Stimulated activated memory B cell treated with anti-CD40 and anti-IgM and Interleukin-4, amounts not matched to agents 10 μg/mL and 1 μg/mL and 100 μg/mL, for 72 hours (primary cell): Measurements from ENCODE around the gene INSYN2B.
"Not testable (repeated sequence)": the region's sequence is repeated elsewhere in the genome, so short reads cannot be mapped to it uniquely, and the experiment has no call there.

Experiments
- ATAC-seq: fragments of 150-1000 bp; cut with Tn5 transposase; 2 replicates; pipeline ENCODE4 v1.10.0; 2021
- H3K27ac Mint-ChIP-seq: one replicate; pipeline ENCODE4 v1.8.0; 2022; ENCODE audit warnings: mild to moderate bottlenecking, mixed read lengths
- H3K27me3 Mint-ChIP-seq: one replicate; pipeline ENCODE4 v1.8.0; 2022; ENCODE audit warnings: mixed read lengths
- H3K36me3 Mint-ChIP-seq: one replicate; pipeline ENCODE4 v1.8.0; 2022; ENCODE audit warnings: mixed read lengths
- H3K4me1 Mint-ChIP-seq: one replicate; pipeline ENCODE4 v1.8.0; 2022; ENCODE audit warnings: mixed read lengths
- H3K4me3 Mint-ChIP-seq: one replicate; pipeline ENCODE4 v1.8.0; 2022; ENCODE audit warnings: mild to moderate bottlenecking, moderate library complexity, mixed read lengths
- H3K9me3 Mint-ChIP-seq: one replicate; pipeline ENCODE4 v1.8.0; 2022; ENCODE audit warnings: mixed read lengths

The INSYN2B gene

DNA sequence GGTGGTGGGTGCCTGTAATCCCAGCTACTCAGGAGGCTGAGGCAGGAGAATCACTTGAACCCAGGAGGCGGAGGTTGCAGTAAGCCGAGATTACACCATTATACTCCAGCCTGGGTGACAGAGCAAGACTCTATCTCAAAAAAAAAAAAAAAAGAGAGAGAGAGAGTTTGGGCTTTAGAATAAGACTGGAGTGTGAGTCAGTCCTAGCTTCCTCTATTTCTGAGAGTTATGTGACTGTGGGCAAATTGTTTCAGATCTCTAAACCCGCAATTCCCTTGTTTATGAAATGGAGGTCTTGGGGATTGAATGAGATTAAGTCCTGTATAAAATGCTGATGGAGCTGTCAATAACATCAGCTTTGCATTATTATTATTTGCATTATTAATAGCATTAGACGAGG, 27.1 kb downstream of the INSYN2B start:
- H3K27me3 Mint-ChIP-seq, H3K4me3 Mint-ChIP-seq, H3K9me3 Mint-ChIP-seq, H3K27ac Mint-ChIP-seq: not testable (repeated sequence)
- H3K36me3 Mint-ChIP-seq: peaks cover 45% of the 10 kb centered on the region
- peak; percentile 60 for ATAC-seq
- H3K4me1 Mint-ChIP-seq: peaks cover 16% of the 10 kb centered on the region

DNA sequence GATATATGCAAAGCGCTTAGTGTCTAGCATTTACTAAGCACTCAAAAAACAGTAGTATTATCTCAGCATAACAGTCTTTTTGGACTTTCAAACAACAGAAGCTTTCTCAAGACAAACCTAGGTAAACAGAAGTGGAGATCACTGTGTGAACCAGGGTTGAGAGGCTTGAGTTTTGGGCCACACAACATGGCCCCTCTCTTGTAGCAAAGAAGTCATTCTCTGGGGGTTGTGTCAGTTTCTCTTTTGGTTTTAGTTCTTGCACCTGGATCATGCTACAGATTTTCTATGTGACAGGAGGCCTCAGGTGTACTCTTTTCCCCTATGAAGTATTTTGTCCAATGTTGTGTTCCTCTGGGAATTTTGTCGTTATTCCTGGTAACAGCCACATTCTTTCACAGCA, 30.0 kb downstream of the INSYN2B start:
- Mint-ChIP-seq H3K4me1 (peaks cover 21% of the 10 kb centered on the region), H3K27me3 (no peaks in the 10 kb centered on the region), H3K9me3 (no peaks in the 10 kb centered on the region), H3K27ac (no peak overlapping the region), H3K36me3 (peaks cover 71% of the 10 kb centered on the region), H3K4me3 (no peak overlapping the region)
- no peak for ATAC-seq

DNA sequence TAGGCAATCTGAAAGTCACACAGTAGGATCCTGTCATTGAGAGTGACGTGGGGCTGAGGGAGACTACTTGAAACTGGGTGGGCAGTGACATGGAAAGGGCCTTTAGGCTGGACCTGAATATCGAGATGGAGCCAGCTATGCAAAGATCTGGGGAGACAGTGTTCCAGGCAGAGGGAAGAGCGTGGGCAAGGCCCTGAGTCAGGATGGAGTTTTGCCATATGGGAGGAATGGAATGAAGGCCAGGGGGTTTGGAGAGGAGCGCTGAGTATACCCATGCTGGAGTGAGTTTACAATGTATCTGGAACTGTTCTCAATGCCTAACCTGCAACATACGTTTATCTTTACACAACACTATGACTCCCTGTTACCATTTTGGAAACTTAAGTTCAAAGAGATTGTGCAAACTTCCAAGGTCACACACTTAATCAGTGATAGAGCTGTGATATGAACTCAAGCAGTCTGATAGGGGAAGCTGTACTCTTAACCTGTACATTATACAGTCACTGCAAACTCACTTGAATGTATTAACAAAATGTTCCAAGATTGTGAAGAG, 33.5 kb downstream of the INSYN2B start:
- no peaks in the 10 kb centered on the region for H3K9me3 Mint-ChIP-seq
- H3K27me3 Mint-ChIP-seq: no peaks in the 10 kb centered on the region
- H3K4me1 Mint-ChIP-seq: peaks cover 19% of the 10 kb centered on the region
- H3K27ac Mint-ChIP-seq: no peak overlapping the region
- ATAC-seq: no peak
- peaks cover 54% of the 10 kb centered on the region for H3K36me3 Mint-ChIP-seq
- H3K4me3 Mint-ChIP-seq: no peak overlapping the region

DNA sequence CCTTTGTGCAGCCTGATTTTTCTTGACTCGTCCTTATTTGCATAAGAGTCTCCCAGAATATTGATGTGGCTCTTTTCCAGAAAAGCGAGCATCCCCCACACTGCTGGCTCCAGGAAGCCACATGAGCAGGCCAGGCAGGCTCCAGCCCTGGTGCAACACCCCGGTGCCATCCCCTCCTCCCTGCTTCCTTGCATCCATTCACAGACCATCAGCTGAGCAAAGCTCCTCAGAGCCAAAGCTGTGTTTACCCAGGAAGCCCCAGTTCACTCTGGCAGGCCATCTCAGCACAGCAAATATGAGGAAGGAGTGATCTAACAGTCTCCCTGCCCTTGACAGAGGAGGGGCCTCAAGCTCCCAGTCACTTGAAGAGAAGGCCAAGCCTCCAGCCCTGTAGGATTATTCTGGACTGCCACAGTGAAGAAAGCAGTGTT, 34.4 kb downstream of the INSYN2B start:
- Mint-ChIP-seq H3K4me1 (peaks cover 27% of the 10 kb centered on the region), H3K4me3 (no peak overlapping the region), H3K36me3 (peaks cover 48% of the 10 kb centered on the region), H3K27ac (peak overlapping the region; percentile 16), H3K27me3 (no peaks in the 10 kb centered on the region), H3K9me3 (no peaks in the 10 kb centered on the region)
- no peak for ATAC-seq

DNA sequence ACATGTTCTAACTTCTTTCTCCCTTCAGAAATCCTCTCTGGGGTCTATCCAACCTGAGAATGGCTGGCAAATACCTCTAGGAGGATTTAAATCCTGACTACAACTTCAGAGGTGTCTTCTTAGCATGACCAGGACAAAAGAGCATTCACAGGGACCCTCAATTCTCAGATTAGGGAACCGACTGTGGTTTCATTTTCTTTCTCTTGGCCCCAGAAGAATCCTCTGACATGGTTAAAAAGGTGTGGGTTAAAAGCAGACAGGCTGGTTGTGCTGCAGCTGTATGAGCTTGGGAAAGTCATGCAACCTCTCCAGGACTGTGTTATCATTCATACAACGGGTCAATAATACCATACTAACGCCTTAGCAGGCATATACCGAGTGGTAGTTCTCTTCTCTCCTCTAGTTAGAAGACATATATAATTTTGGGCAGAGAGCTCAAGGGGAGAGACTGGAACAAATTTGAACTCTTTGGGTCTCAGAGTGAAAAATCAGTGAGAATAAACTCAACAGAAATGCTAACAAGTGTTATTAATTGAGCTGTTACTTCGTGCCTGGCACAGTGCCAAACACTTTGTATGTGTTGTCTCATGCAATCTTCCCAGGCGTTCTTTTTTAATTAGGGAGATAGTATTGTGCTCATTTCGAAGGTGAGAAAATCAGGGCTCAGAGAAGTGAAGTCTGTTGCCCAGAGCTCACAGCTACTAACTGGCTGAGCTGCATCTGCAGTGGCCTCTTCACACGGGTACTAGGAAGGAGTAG, 35.2 kb downstream of the INSYN2B start:
- Mint-ChIP-seq H3K4me1 (peaks cover 27% of the 10 kb centered on the region), H3K27ac (peak overlapping the region; percentile 53), H3K4me3 (no peak overlapping the region), H3K27me3 (no peaks in the 10 kb centered on the region), H3K36me3 (peaks cover 41% of the 10 kb centered on the region), H3K9me3 (no peaks in the 10 kb centered on the region)
- ATAC-seq: no peak

DNA sequence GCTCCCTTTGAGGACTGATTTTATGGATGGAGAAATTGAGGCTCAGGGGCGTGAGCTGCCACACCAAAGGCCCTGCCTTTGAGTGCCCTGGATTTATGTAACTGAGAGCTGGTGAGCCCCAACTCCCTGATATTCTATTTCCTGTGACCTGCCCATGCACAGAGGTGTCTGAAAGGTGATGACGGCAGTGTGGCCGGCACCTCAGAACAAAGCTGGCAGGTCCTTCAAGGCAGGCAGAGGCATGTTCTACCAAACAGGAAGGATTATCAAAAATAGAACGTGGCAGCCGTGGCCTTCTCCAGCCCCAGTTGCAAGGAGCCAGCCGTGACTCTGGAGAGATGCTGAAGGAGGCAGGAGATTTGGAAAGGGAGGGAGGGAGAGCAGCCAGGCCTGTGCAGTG, 36.2 kb downstream of the INSYN2B start:
- Mint-ChIP-seq H3K27me3 (no peaks in the 10 kb centered on the region), H3K36me3 (peaks cover 34% of the 10 kb centered on the region), H3K4me3 (no peak overlapping the region), H3K27ac (peak overlapping the region; percentile 53), H3K4me1 (peaks cover 27% of the 10 kb centered on the region), H3K9me3 (no peaks in the 10 kb centered on the region)
- no peak for ATAC-seq

DNA sequence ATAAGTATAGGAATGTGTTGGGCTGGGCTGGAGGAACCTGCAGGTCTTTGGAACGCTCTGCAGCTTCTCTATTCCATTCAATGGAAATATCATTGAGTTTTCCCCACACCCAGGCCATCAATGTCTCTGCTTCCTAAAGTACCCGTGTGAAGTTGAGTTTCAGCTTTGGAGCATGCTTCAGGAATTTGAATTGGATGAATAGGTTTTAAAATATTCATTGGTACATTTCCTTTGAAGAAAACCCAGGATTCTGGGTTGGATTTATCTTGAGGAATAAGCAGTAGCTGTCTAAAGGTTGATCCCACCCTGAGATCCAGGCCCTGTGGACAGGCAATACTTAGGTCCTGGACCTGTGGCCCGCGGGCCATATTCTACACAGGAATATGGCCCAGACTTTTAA, 37.3 kb downstream of the INSYN2B start:
- Mint-ChIP-seq H3K27me3 (no peaks in the 10 kb centered on the region), H3K4me1 (peaks cover 21% of the 10 kb centered on the region), H3K36me3 (peaks cover 26% of the 10 kb centered on the region), H3K4me3 (no peak overlapping the region), H3K27ac (no peak overlapping the region), H3K9me3 (no peaks in the 10 kb centered on the region)
- no peak for ATAC-seq

DNA sequence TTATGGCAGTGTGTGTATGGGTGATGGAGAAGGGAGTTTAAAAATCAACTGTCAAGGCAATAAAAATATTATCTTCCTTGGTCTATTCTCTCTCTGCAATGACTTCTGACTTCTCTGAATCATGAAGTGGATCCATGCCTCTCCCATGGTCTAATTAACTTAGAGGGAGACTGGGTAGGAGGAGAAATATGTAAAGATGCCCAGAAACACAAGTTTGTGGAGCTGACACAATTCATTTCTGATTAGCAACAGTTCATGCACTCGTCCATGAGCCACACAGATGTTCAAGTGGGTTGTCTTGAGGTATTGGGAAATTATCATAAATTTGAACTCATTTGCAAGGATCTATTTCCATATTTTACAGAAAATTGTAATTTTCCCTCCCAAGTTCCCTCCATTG, 38.1 kb downstream of the INSYN2B start:
- no peak for ATAC-seq
- Mint-ChIP-seq H3K4me3 (no peak overlapping the region), H3K4me1 (peaks cover 21% of the 10 kb centered on the region), H3K27ac (no peak overlapping the region), H3K36me3 (peaks cover 22% of the 10 kb centered on the region), H3K27me3 (no peaks in the 10 kb centered on the region), H3K9me3 (no peaks in the 10 kb centered on the region)

DNA sequence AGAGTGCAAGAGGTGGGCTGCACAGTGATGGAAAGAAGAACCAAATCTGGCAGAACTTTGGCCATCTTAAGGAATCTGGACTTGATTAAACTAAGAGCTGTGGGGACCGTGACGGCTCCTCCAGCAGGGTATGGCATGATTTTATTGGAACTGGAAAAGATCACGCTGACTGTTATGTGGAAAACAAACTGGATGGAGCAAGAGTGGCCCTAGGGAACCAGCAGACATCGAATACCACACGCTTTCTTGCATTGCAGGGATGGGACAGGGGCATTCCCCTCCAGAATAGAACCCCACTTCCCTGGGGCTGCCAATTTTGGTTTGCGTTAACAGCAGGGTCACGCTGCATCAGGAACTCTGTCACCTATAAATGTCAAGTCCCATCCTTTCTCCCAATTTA, 38.8 kb downstream of the INSYN2B start:
- Mint-ChIP-seq H3K4me1 (peaks cover 21% of the 10 kb centered on the region), H3K9me3 (no peaks in the 10 kb centered on the region), H3K27ac (peak overlapping the region; percentile 51), H3K4me3 (no peak overlapping the region), H3K36me3 (peaks cover 21% of the 10 kb centered on the region), H3K27me3 (no peaks in the 10 kb centered on the region)
- ATAC-seq: no peak

DNA sequence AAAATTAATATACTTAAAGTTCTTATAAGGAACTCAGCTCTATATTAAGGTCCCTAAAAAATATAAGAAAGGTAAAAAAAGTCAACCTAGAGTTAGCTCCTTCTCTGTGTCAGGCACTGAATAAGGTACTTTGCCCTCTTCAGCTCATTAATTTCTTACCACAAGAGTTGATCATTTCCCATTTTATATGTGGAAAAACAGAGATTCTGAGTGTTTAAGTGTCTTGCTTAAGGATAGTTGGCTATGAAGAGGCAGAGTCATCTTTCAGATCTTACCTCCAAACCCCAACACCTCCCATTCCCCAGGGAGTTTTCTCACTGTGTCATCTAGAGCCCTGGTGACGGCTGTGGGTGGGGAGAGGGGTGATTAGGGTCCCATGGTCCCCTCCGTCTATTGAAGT, 40.6 kb downstream of the INSYN2B start:
- Mint-ChIP-seq H3K27ac (no peak overlapping the region), H3K4me3 (no peak overlapping the region), H3K9me3 (no peaks in the 10 kb centered on the region), H3K36me3 (peaks cover 27% of the 10 kb centered on the region), H3K27me3 (no peaks in the 10 kb centered on the region), H3K4me1 (peaks cover 30% of the 10 kb centered on the region)
- ATAC-seq: no peak

DNA sequence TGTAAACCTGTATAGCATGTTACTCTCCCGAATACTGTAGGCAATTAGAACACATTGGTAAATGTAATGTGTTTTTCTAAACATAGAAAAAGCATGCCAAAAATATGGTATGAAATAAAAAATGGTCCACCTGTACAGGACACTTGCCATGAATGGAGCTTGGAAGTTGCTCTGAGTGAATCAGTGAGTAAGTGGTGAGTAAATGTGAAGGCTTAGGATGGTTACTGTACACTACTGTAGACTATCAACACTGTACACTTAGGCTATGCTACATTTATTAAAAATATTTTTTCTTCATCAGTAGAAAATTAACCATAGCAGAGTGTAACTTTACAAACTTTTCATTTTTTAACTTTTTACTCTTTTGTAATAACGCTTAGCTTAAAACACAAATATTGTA, 41.9 kb downstream of the INSYN2B start:
- Mint-ChIP-seq H3K36me3 (peaks cover 34% of the 10 kb centered on the region), H3K4me3 (no peak overlapping the region), H3K27me3 (no peaks in the 10 kb centered on the region), H3K27ac (peak overlapping the region; percentile 32), H3K4me1 (peaks cover 28% of the 10 kb centered on the region), H3K9me3 (no peaks in the 10 kb centered on the region)
- ATAC-seq: no peak

DNA sequence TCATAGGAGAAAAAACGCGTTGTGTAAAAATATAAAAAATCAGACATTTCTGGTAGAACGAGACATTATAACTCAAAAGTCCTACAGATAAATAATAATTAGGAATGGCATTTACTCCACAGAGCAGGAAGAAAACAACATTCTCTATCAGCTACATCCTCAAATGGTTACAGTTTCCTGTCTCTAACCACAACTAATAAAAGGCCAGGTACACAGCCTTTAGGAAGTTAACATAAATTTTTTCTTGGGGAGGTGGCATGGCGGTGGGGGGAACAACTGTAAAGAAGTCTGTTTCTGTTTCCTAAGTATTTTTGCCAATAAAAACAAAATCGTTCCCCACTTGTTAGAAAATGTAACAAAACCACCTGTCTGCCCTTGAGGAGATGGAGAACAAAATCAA, 44.5 kb downstream of the INSYN2B start:
- ATAC-seq: no peak
- H3K27me3 Mint-ChIP-seq: no peaks in the 10 kb centered on the region
- peaks cover 54% of the 10 kb centered on the region for H3K36me3 Mint-ChIP-seq
- no peaks in the 10 kb centered on the region for H3K9me3 Mint-ChIP-seq
- H3K4me3 Mint-ChIP-seq: no peak overlapping the region
- no peak overlapping the region for H3K27ac Mint-ChIP-seq
- peaks cover 27% of the 10 kb centered on the region for H3K4me1 Mint-ChIP-seq

DNA sequence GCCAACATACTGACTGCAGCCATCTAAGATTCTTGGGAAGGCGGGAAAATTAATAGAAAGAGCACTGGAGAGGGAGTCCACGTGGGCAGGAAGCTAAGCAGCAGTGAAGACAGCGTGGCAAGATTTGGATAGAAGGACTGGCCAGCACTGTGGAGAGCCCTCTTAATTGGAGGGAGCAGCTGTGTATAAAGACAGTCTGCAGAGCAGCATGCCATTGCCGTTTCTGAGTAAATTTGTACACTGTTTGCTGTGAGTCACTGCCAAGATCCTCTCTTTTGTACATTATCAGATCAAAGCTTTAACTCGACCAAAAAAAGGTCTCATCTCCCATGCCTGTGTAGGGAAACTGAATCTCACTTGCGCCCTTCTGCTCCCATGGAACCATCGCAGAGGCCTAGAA, 45.3 kb downstream of the INSYN2B start:
- peaks cover 27% of the 10 kb centered on the region for H3K4me1 Mint-ChIP-seq
- H3K27ac Mint-ChIP-seq: no peak overlapping the region
- H3K36me3 Mint-ChIP-seq: peaks cover 61% of the 10 kb centered on the region
- ATAC-seq: no peak
- no peaks in the 10 kb centered on the region for H3K9me3 Mint-ChIP-seq
- no peaks in the 10 kb centered on the region for H3K27me3 Mint-ChIP-seq
- H3K4me3 Mint-ChIP-seq: no peak overlapping the region

DNA sequence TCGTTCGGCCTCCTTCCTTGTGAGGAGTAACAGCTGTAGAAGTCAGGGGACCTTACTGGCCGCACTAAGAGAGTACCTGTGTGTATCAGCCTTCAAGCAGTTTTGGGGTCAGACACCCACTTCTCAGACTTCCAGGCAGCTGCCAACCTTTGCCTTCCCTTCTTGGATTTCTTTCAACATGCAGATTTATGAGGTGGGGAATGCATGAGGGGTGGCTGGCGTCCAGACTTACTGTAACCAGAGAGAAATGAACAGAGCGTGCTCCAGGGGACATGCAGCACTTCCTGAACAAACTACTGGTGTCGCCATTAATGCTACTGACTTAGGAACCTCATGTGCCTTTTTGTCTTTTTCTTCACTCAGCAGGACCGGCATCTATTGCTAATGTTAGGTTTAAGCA, 46.7 kb downstream of the INSYN2B start:
- no peaks in the 10 kb centered on the region for H3K27me3 Mint-ChIP-seq
- H3K27ac Mint-ChIP-seq: no peak overlapping the region
- H3K36me3 Mint-ChIP-seq: peaks cover 61% of the 10 kb centered on the region
- ATAC-seq: no peak
- H3K9me3 Mint-ChIP-seq: no peaks in the 10 kb centered on the region
- no peak overlapping the region for H3K4me3 Mint-ChIP-seq
- H3K4me1 Mint-ChIP-seq: peaks cover 27% of the 10 kb centered on the region

DNA sequence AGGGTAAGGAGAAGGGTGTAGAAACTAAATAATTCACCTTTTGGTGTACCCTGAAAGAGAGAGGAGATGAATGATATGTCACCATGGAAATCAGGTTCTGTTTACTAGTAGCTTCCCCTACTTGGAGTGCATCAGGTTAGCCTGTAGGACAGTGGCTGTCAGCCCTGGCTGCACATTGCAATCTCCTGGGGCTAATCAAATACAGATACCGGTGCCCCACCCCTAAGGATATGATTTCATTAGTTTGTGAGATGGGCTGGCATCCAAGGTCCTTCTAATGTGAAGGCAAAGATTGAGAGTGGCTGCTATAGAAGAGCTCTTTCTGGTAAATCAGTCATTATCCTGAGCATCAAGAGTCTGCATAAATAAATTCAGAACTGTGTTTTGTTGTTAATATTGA, 47.2 kb downstream of the INSYN2B start:
- peaks cover 64% of the 10 kb centered on the region for H3K36me3 Mint-ChIP-seq
- H3K4me3 Mint-ChIP-seq: no peak overlapping the region
- H3K27me3 Mint-ChIP-seq: no peaks in the 10 kb centered on the region
- H3K27ac Mint-ChIP-seq: no peak overlapping the region
- H3K9me3 Mint-ChIP-seq: no peaks in the 10 kb centered on the region
- H3K4me1 Mint-ChIP-seq: peaks cover 32% of the 10 kb centered on the region
- no peak for ATAC-seq

DNA sequence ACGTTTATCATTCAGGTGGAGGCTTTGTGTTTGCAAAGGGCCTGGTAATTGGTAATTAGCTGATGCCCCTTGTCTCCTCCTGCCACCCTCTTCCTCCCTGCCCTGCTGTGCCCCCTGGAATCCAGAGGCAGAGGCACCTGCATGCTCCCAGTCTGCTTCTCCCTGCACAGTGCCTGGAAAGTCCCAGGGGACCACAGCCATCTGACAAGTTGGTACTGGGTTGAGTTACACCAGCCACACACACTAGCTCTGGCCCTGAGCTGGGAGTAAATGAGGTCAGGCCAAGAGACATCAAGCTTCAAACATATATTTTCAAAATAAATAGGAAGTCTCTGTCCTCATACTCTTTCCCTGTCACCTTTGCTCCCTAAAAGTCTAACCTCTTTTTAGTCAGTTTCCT, 56.3 kb downstream of the INSYN2B start:
- Mint-ChIP-seq H3K4me3 (no peak overlapping the region), H3K27ac (no peak overlapping the region), H3K4me1 (peaks cover 29% of the 10 kb centered on the region), H3K9me3 (no peaks in the 10 kb centered on the region), H3K27me3 (no peaks in the 10 kb centered on the region), H3K36me3 (peaks cover 48% of the 10 kb centered on the region)
- ATAC-seq: no peak
